GM23338 (cell line): ENCODE measurements around the gene SFRP4. TPM values are rescaled to one million over a fixed set of nuclear protein-coding genes. Genes with fewer than 3 reads are reported as not detected.

Source experiments
- ATAC-seq: fragments of 200-7000 bp; cut with Tn5 transposase; 3 replicates; pipeline ENCODE4 v1.9.1; 2020
- DNase-seq: peaks from one replicate; pipeline ENCODE4 v3.0.0-alpha.2; 2015; ENCODE audit warnings: low spot score
- H2AFZ ChIP-seq: fragments of 200-600 bp; sonication (generic); 2 replicates; pipeline ENCODE4 v1.8.0; 2016; ENCODE audit warnings: antibody characterized with exemption, mild to moderate bottlenecking, moderate library complexity
- H3F3A ChIP-seq: fragments of 200-600 bp; sonication (generic); replicated peaks from 2 replicates; pipeline ENCODE4 v1.8.0; 2017; ENCODE audit warnings: antibody characterized with exemption, mixed run types, low read depth
- H3K27ac ChIP-seq: fragments of 200-600 bp; sonication (generic); 2 replicates; pipeline ENCODE4 v1.6.1; 2016; ENCODE audit warnings: low read depth
- H3K27me3 ChIP-seq: fragments of 200-600 bp; sonication (generic); 2 replicates; pipeline ENCODE4 v1.8.0; 2016; ENCODE audit warnings: mild to moderate bottlenecking, mixed run types, moderate library complexity; ENCODE audit not compliant: insufficient read depth
- H3K36me3 ChIP-seq: fragments of 200-600 bp; sonication (generic); 2 replicates; pipeline ENCODE4 v1.8.0; 2016; ENCODE audit warnings: mild to moderate bottlenecking; ENCODE audit not compliant: insufficient read depth
- H3K4me1 ChIP-seq: fragments of 200-600 bp; sonication (generic); 2 replicates; pipeline ENCODE4 v1.8.0; 2016; ENCODE audit warnings: mild to moderate bottlenecking, moderate library complexity; ENCODE audit not compliant: insufficient read depth
- H3K4me2 ChIP-seq: fragments of 200-600 bp; sonication (generic); 2 replicates; pipeline ENCODE4 v1.7.1; 2017; ENCODE audit warnings: mixed run types
- H3K4me3 ChIP-seq: fragments of 200-600 bp; sonication (generic); 2 replicates; pipeline ENCODE4 v1.6.1; 2016; ENCODE audit warnings: mixed run types
- H3K79me2 ChIP-seq: fragments of 200-600 bp; sonication (generic); replicated peaks from 2 replicates; pipeline ENCODE4 v1.8.0; 2017; ENCODE audit warnings: mild to moderate bottlenecking; ENCODE audit not compliant: insufficient read depth
- H3K9me2 ChIP-seq: fragments of 200-600 bp; sonication (generic); 2 replicates; pipeline ENCODE4 v1.8.0; 2017; ENCODE audit not compliant: insufficient read depth
- H4K20me1 ChIP-seq: fragments of 200-600 bp; sonication (generic); replicated peaks from 2 replicates; pipeline ENCODE4 v1.8.0; 2017; ENCODE audit warnings: mild to moderate bottlenecking; ENCODE audit not compliant: insufficient read depth
- H3K27ac Mint-ChIP-seq: 2 replicates; pipeline ENCODE4 v1.8.0; 2020; ENCODE audit warnings: inconsistent platforms, mild to moderate bottlenecking, moderate library complexity, mixed read lengths
- H3K27me3 Mint-ChIP-seq: 3 replicates; pipeline ENCODE4 v1.8.0; 2022; ENCODE audit warnings: low read depth, mild to moderate bottlenecking, moderate library complexity, mixed read lengths, inconsistent platforms; ENCODE audit not compliant: insufficient read depth, poor library complexity
- H3K36me3 Mint-ChIP-seq: 3 replicates; pipeline ENCODE4 v1.8.0; 2021; ENCODE audit warnings: low read depth, mild to moderate bottlenecking, inconsistent platforms, moderate library complexity, mixed read lengths
- H3K4me1 Mint-ChIP-seq: 3 replicates; pipeline ENCODE4 v1.8.0; 2020; ENCODE audit warnings: mild to moderate bottlenecking, inconsistent platforms, mixed read lengths
- H3K4me3 Mint-ChIP-seq: 3 replicates; pipeline ENCODE4 v1.8.0; 2021; ENCODE audit warnings: moderate library complexity, mild to moderate bottlenecking, inconsistent platforms, mixed read lengths
- H3K9me3 Mint-ChIP-seq: 3 replicates; pipeline ENCODE4 v1.8.0; 2020; ENCODE audit warnings: moderate library complexity, mild to moderate bottlenecking, inconsistent platforms, mixed read lengths
- CREB1 ChIP-seq: fragments of 250-450 bp; sonication (Bioruptor Pico); IDR thresholded peaks from 2 replicates; pipeline ENCODE4 v1.5.0; 2020; ENCODE audit warnings: low read depth, mild to moderate bottlenecking, moderate library complexity
- CTCF ChIP-seq, 2 experiments: fragments of 200-600 bp in 1 of 2; sonication (generic) in 1 of 2; conservative IDR thresholded peaks; 2 replicates each; pipeline versions ENCODE4 v1.5.1 to v1.6.1; 2016 to 2017; ENCODE audit warnings: antibody characterized with exemption in 2 of 2, low read depth in 2 of 2, mild to moderate bottlenecking in 2 of 2, moderate library complexity in 1 of 2
- ETS1 ChIP-seq: IDR thresholded peaks from 2 replicates; pipeline ENCODE4 v1.6.1; 2016; ENCODE audit warnings: antibody characterized with exemption
- EZH2 ChIP-seq: fragments of 200-600 bp; sonication (generic); IDR thresholded peaks from one replicate; pipeline ENCODE4 v1.8.0; 2017; ENCODE audit warnings: antibody characterized with exemption, mild to moderate bottlenecking, low read depth; ENCODE audit not compliant: unreplicated experiment
- JUNB ChIP-seq: IDR thresholded peaks from one replicate; pipeline ENCODE4 v1.6.1; 2016; ENCODE audit warnings: antibody characterized with exemption; ENCODE audit not compliant: unreplicated experiment
- NANOG ChIP-seq: IDR thresholded peaks from 2 replicates; pipeline ENCODE4 v1.6.1; 2016; ENCODE audit warnings: antibody characterized with exemption, borderline replicate concordance
- POLR2AphosphoS5 ChIP-seq: IDR thresholded peaks from 2 replicates; pipeline ENCODE4 v1.6.1; 2016; ENCODE audit warnings: antibody characterized with exemption, low read depth
- REST ChIP-seq: IDR thresholded peaks from one replicate; pipeline ENCODE4 v1.6.1; 2018; ENCODE audit warnings: antibody characterized with exemption; ENCODE audit not compliant: unreplicated experiment
- STAT1 ChIP-seq: IDR thresholded peaks from one replicate; pipeline ENCODE4 v1.6.1; 2016; ENCODE audit warnings: antibody characterized with exemption; ENCODE audit not compliant: unreplicated experiment
- ZNF114 ChIP-seq: fragments of 250-450 bp; sonication (Bioruptor Pico); IDR thresholded peaks from 2 replicates; pipeline ENCODE4 v1.5.0; 2020; ENCODE audit warnings: mild to moderate bottlenecking, moderate library complexity
- ZNF331 ChIP-seq: fragments of 250-450 bp; sonication (Bioruptor Pico); IDR thresholded peaks from 2 replicates; pipeline ENCODE4 v1.5.0; 2020; ENCODE audit warnings: low read depth, mild to moderate bottlenecking, moderate library complexity
- ZNF462 ChIP-seq: fragments of 250-450 bp; sonication (Bioruptor Pico); IDR thresholded peaks from 2 replicates; pipeline ENCODE4 v1.5.0; 2020; ENCODE audit warnings: mild to moderate bottlenecking, moderate library complexity
- polyA plus RNA-seq: library from polyadenylated mRNA; unstranded; fragments of >200 nt; fragmentation: Nextera tagmentation; extraction: Ambion mirVana; gene quantifications from 2 replicates; pipeline ENCODE4 v1.2.1, GENCODE V29; 2016
- total RNA-seq: library from RNA; depleted of rRNA; stranded (reverse); fragments of >200 nt; shearing (Covaris generic); gene quantifications from 2 replicates; pipeline ENCODE4 v1.2.3, GENCODE V29; 2014

The SFRP4 gene
- total and polyA plus RNA-seq, 2 experiments from 2014 or later, result not detected

GRCh38 chr7:37952240-37952639 lies 35.6 kb upstream of the SFRP4 start:
- Histone ChIP-seq H3K4me1 (no peaks in the 10 kb centered on the region), H3K4me3 (no peak overlapping the region), H3K4me2 (no peak overlapping the region), H3K9me2 (no peaks in the 10 kb centered on the region), H3K36me3 (no peaks in the 10 kb centered on the region), H3K79me2 (no peaks in the 10 kb centered on the region), H2AFZ (no peak overlapping the region), H3F3A (no peaks in the 10 kb centered on the region), H3K27ac (no peak overlapping the region), H4K20me1 (no peaks in the 10 kb centered on the region), H3K27me3 (no peaks in the 10 kb centered on the region)
- H3K36me3 Mint-ChIP-seq, result no peaks in the 10 kb centered on the region
- DNase-seq, result no peak
- no peak for ATAC-seq
- no peaks in the 10 kb centered on the region for H3K9me3 Mint-ChIP-seq
- no peak overlapping the region for H3K27ac Mint-ChIP-seq
- H3K27me3 Mint-ChIP-seq, result no peaks in the 10 kb centered on the region
- no peak overlapping the region for H3K4me3 Mint-ChIP-seq
- peaks cover 2% of the 10 kb centered on the region; the same call in 2 of the 3 replicates for H3K4me1 Mint-ChIP-seq
- TF ChIP-seq ZNF462 (CRISPR knock-in tag) (no peak), REST (no peak), JUNB (no peak), CREB1 (no peak), CTCF (conservative IDR thresholded peaks at IDR 0.05; ENCODE audit: low read depth in 2 of 2) (no peak), POLR2AphosphoS5 (no peak), EZH2 (no peak), NANOG (no peak), ZNF114 (CRISPR knock-in tag) (no peak), STAT1 (no peak), ETS1 (no peak), ZNF331 (CRISPR knock-in tag) (no peak)
